Cardiac fibroblast (primary cell): ENCODE results near the gene NPPC.

ENCODE experiments used
- DNase-seq, 2 donors: peaks; one replicate each; pipeline versions ENCODE4 v3.0.0 to v3.0.0-alpha.2; 2010; ENCODE audit warnings: low read depth in 2 of 2
- H3K4me3 ChIP-seq, 2 donors: replicated peaks in 1 of 2; 1 replicate in 1 of 2; 2 replicates in 1 of 2; pipeline ENCODE4 v1.5.1; 2011; ENCODE audit warnings: low read depth in 2 of 2, low read length in 2 of 2, mild to moderate bottlenecking in 2 of 2, moderate library complexity in 1 of 2
- TF ChIP-seq, protein P1 (sequence below): IDR thresholded peaks from one replicate; pipeline ENCODE4 v1.5.1; 2011; ENCODE audit warnings: low read depth, mild to moderate bottlenecking, low read length, inconsistent platforms

Gene NPPC

DNA sequence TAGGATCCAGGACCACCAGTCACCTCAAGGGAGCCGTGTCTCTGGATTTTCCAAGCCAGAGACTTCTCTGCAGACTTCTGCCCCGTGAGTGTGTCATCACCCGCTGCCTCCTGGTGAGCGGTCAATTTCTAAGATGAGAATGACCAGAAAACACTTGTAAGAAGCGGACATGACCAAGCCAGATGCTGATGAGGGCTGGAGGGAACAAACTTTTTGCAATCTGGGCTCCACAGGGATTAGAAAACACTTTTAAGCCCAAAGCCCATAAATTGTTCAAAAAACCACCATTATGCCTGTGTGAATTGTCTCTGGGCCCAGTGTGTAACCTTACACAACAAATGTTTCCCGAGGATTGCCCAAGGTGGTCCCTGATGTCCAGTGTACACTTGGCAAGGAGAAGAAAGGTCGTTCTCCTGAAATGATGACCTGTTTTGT, 5.3 kb upstream of the NPPC start:
- TF ChIP-seq, protein P1, sequence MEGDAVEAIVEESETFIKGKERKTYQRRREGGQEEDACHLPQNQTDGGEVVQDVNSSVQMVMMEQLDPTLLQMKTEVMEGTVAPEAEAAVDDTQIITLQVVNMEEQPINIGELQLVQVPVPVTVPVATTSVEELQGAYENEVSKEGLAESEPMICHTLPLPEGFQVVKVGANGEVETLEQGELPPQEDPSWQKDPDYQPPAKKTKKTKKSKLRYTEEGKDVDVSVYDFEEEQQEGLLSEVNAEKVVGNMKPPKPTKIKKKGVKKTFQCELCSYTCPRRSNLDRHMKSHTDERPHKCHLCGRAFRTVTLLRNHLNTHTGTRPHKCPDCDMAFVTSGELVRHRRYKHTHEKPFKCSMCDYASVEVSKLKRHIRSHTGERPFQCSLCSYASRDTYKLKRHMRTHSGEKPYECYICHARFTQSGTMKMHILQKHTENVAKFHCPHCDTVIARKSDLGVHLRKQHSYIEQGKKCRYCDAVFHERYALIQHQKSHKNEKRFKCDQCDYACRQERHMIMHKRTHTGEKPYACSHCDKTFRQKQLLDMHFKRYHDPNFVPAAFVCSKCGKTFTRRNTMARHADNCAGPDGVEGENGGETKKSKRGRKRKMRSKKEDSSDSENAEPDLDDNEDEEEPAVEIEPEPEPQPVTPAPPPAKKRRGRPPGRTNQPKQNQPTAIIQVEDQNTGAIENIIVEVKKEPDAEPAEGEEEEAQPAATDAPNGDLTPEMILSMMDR = no peak
- DNase-seq = peak in 1 of 2 donors; percentile 16
- no peak overlapping the region for H3K4me3 ChIP-seq

DNA sequence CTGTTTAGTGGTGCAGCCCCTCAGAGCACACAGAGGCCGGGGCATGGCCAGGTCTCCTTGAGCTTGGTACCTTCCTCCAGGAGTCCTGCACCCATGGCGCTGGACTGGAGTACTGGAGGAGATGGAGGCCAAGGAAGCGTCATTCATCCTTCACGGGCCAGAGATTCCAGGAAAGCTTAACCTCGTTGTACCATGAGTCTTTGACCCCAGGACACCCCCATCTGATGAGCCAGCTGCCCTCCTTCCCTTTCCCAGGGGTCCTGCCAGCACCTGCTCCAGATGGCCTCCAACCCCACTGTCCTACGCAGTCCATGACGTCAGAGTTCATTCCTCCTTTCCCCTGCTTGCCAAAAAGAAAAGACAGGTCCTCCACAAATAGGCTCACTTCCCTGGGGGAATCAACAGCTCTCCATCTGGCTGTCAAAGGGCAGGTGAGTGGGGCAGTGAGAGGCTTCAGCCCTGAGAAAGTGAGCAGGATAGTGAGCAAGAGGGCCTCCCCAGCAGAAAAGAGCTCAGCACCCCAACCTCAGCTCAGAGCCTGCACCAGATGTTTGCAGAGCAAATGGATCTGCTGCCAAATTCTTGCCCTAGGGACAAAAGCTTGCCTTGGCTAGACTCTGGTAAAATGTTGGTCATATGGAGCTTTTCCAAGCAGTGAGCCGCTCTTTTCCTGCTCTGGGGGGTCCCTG, 4.5 kb upstream of the NPPC start:
- TF ChIP-seq, protein P1 = no peak
- H3K4me3 ChIP-seq = no peak overlapping the region
- peak; percentile 57 to 61 for DNase-seq

DNA sequence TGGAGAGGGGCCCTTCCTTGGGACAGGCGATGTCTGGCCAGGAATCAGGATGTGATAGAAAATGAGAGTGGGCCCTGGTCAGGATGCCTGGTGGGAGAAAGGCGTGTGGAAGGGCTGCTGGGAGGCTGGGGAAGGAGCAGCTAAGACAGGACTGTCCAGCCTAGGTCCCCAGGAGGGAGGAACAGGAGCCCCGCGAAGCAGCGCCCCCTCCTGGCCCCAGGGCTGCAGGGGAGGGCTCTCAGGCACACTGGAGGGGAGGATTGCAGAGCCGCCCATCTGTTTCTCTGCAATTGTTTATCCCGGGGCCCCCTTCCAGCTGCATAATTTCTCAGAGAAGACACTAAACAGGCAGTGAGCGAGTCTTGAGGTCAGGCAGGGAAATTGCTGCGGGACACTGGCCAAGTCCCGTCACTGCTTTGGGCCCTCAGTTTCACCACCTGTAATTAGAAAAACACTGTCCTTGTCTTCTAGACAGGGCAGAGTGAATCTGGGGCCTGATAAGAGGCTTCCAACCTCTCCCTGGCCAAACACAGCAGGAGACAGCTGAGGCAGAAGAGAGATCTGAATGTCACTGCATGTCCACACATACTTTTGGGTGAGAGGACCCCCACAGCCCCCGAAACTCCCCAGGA, 3.9 kb upstream of the NPPC start:
- TF ChIP-seq, protein P1 = peak; percentile 44
- DNase-seq = peak in 1 of 2 donors; percentile 17
- H3K4me3 ChIP-seq = no peak overlapping the region

DNA sequence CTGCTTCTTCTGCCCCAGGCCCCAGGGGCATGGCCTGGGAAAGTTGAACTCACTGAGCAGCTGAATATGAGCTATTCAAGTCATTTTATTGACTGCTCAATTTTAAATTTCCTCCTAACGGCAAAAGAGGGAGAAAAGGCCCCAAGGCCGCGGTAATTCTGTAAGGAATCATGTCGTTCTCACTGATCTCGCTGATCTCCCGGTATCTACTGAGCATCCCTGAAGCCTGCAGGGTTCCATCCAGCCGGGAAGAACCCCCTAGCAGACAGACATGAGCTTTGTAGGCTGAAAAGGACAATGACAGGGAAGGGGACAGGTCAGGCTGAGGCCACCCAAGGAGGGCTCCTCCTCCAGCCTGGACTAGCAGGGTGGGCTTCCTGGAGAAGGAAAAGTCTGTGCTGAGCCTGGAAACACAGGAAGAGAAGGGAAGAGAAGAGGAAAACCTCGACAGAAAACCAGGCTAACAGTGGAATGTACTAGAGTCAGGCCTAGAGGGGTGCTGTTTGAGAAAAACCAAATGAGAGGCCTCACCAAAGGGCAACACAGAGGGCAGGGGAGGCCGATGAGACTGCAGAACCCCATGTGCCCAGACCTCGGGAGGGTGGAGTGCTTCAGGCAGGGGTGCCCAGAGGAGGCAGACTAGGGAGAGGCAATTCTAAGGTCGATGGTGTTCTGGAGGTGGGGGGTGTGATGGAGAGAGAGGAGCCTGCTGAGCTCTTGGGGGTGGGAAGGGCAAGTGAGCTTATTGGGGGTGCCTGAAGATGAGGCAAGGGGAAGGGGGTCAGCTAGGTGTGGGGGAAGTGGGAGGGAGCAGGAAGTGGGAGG, 2.9 kb upstream of the NPPC start:
- TF ChIP-seq, protein P1 = no peak
- no peak for DNase-seq
- H3K4me3 ChIP-seq = no peak overlapping the region

DNA sequence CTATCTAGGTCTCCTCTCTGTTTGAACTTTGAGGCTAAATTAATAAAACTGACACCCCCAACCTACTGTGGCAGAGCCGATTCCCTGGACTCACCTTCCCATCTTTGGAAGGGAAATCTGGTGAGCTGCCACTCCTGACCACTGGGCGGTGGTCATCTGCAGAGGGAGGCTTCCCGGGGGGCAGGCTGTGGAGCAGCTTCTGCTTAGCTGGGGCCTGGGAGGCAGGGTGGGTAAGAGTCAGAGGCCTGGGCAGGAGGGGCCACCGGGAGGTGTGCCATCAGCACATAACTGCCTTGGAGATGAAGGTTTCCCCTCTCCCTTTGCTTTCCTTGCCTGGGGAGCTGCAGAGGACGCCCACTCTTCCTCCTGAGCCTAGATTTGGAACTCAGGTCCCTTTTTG, 2.3 kb upstream of the NPPC start:
- H3K4me3 ChIP-seq = no peak overlapping the region
- no peak for DNase-seq
- TF ChIP-seq, protein P1 = no peak

DNA sequence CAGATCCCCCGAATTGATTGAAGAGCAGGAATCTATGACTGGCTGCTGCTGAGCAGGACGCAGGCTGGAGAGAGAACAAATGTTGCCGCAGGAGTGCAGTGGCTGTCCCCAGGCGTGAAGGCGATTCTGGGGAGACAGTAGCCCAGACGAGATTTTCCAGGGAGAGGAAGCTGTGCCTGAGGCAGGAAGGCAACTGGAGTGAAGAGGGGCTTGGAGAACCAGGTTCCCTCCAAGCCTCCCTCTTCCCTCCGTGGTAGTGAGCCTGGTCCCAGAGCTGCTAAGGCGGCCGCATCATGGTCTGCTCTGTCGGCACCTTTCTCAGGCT, 1.3 kb upstream of the NPPC start:
- TF ChIP-seq, protein P1 = no peak
- no peak overlapping the region for H3K4me3 ChIP-seq
- DNase-seq = no peak
